Measurements from ENCODE around the gene NDRG3.

Gene NDRG3

GRCh38 chr20:36606158-36607066 is 139.5 kb downstream of the NDRG3 start:
- no peak for DNase-seq (ENCODE audit: low read depth in 2 of 2)

GRCh38 chr20:36605399-36606157 is 140.3 kb downstream of the NDRG3 start, which contains the start of gene RAB5IF:
RAB5IF (plus strand) TSS chr20:36605779; CDS start chr20:36605952, 173 bp downstream.
- DNase-seq (ENCODE audit: low read depth in 2 of 2), result peak; percentile 99

GRCh38 chr20:36604952-36605398 is 140.9 kb downstream of the NDRG3 start:
- DNase-seq (ENCODE audit: low read depth in 2 of 2), result no peak
